ENCODE measurements around the gene CDK9.

DNA sequence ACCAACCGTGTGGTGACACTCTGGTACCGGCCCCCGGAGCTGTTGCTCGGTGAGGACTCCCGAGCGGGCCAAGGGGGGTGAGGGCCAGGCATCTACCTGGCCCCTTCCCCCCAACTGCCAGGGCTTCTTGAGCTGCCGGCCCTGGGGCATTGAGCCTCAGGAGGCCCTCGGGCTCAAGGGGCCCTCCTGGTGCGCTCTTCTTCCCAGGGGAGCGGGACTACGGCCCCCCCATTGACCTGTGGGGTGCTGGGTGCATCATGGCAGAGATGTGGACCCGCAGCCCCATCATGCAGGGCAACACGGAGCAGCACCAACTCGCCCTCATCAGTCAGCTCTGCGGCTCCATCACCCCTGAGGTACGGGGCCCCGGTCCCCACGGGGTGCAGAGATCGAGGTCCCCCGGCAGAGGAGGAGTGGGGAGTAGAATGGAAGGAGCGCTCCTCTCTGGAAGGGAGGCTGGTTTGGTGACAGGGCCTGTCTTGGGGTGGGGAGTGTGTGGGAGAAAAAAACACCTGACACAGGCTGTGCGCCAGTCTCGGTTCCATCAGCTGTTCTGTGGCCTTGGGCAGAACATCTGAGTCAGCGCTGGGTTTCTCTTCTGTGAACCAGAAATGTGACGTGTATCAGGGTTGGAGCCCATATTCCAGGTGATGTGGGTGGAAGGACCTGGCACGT lies 2.6 kb downstream of the CDK9 start:
- TF ChIP-seq, protein P1, sequence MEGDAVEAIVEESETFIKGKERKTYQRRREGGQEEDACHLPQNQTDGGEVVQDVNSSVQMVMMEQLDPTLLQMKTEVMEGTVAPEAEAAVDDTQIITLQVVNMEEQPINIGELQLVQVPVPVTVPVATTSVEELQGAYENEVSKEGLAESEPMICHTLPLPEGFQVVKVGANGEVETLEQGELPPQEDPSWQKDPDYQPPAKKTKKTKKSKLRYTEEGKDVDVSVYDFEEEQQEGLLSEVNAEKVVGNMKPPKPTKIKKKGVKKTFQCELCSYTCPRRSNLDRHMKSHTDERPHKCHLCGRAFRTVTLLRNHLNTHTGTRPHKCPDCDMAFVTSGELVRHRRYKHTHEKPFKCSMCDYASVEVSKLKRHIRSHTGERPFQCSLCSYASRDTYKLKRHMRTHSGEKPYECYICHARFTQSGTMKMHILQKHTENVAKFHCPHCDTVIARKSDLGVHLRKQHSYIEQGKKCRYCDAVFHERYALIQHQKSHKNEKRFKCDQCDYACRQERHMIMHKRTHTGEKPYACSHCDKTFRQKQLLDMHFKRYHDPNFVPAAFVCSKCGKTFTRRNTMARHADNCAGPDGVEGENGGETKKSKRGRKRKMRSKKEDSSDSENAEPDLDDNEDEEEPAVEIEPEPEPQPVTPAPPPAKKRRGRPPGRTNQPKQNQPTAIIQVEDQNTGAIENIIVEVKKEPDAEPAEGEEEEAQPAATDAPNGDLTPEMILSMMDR (IDR thresholded peaks at IDR 0.05) = no peak
- no peak for TF ChIP-seq ZFX (IDR thresholded peaks at IDR 0.05; ENCODE audit: borderline replicate concordance)
